CD4-positive, alpha-beta T cell treated with Interleukin-6 for 4 hours (primary cell): ENCODE measurements around the gene CHMP1A.
"Not testable (repeated sequence)": the region's sequence is repeated elsewhere in the genome, so short reads cannot be mapped to it uniquely, and the experiment has no call there.

Experiments
- DNase-seq: peaks from one replicate; pipeline ENCODE4 v3.0.0-alpha.2; 2020; ENCODE audit warnings: mixed read lengths

CHMP1A gene

GRCh38 chr16:89691986-89692569 lies 34.6 kb upstream of the CHMP1A start:
- no peak for DNase-seq

GRCh38 chr16:89691231-89691985 lies 33.9 kb upstream of the CHMP1A start:
- DNase-seq = no peak

- DNase-seq = no peak
Observed at GRCh38 chr16:89690392-89690901, 32.9 kb upstream of the CHMP1A start.

GRCh38 chr16:89689621-89690020 lies 32.1 kb upstream of the CHMP1A start:
- not testable (repeated sequence) for DNase-seq

GRCh38 chr16:89689142-89689541 lies 31.6 kb upstream of the CHMP1A start:
- DNase-seq = no peak

- no peak for DNase-seq
Observed at GRCh38 chr16:89688395-89688794, 30.9 kb upstream of the CHMP1A start.

- DNase-seq = no peak
Observed at GRCh38 chr16:89687092-89687940, 29.8 kb upstream of the CHMP1A start.

- DNase-seq = peak; percentile 86
Observed at GRCh38 chr16:89686520-89687091, 29.1 kb upstream of the CHMP1A start, which contains the start of gene CDK10. Gene CDK10 (plus strand): TSS chr16:89686689. CDS start chr16:89686711, 22 bp downstream.

GRCh38 chr16:89685916-89686315 lies 28.4 kb upstream of the CHMP1A start:
- no peak for DNase-seq

- DNase-seq = no peak
Observed at GRCh38 chr16:89678258-89678657, 20.8 kb upstream of the CHMP1A start.

GRCh38 chr16:89672177-89672941 lies 14.9 kb upstream of the CHMP1A start:
- no peak for DNase-seq

- not testable (repeated sequence) for DNase-seq
Observed at GRCh38 chr16:89671565-89671964, 14.1 kb upstream of the CHMP1A start.

GRCh38 chr16:89670496-89671431 lies 13.3 kb upstream of the CHMP1A start:
- no peak for DNase-seq

- DNase-seq = no peak
Observed at GRCh38 chr16:89669755-89670154, 12.2 kb upstream of the CHMP1A start.

- no peak for DNase-seq
Observed at GRCh38 chr16:89668790-89669158, 11.3 kb upstream of the CHMP1A start.

- DNase-seq = no peak
Observed at GRCh38 chr16:89667633-89668032, 10.1 kb upstream of the CHMP1A start.

- not testable (repeated sequence) for DNase-seq
Observed at GRCh38 chr16:89667000-89667399, 9.5 kb upstream of the CHMP1A start.

GRCh38 chr16:89664238-89664637 lies 6.7 kb upstream of the CHMP1A start:
- DNase-seq = not testable (repeated sequence)

- DNase-seq = no peak
Observed at GRCh38 chr16:89661215-89661614, 3.7 kb upstream of the CHMP1A start.

GRCh38 chr16:89660146-89660545 lies 2.6 kb upstream of the CHMP1A start:
- DNase-seq = no peak
